IMR-90 (cell line): ENCODE data around the gene UACA. TPM values are rescaled to one million over a fixed set of nuclear protein-coding genes. Genes with fewer than 3 reads are reported as not detected.

Experiments used
- ATAC-seq: fragments of 200-7000 bp; cut with Tn5 transposase; 2 replicates; pipeline ENCODE4 v1.9.1; 2020; ENCODE audit warnings: low read depth, mild to moderate bottlenecking, moderate library complexity
- BruUV-seq: library from RNA; stranded (reverse); fragments of 400-500 nt; replicated peaks from 2 replicates; lab custom pipeline; 2021; lab: Mats Ljungman, UMichigan
- CTCF ChIA-PET: fragments of 300-600 bp; formaldehyde crosslinking; extraction: SDS; loops from one replicate; lab custom pipeline; 2021; ENCODE audit warnings: antibody characterized with exemption; lab: Yijun Ruan, JAX
- POLR2A ChIA-PET: fragments of 300-600 bp; sonication (Branson Sonifier 250); formaldehyde crosslinking; loops from one replicate; lab custom pipeline; 2022; ENCODE audit warnings: antibody characterized with exemption; ENCODE audit not compliant: unreplicated experiment; lab: Charles Lee
- DNase-seq: peaks from one replicate; pipeline ENCODE4 v3.0.0; 2013
- H2AFZ ChIP-seq: replicated peaks from 2 replicates; pipeline ENCODE3; 2013; ENCODE audit warnings: low read length, mild to moderate bottlenecking; ENCODE audit not compliant: poor library complexity
- H2AK5ac ChIP-seq: 2 replicates; pipeline ENCODE4 v1.6.1; 2013; ENCODE audit warnings: low read depth, low read length, inconsistent platforms
- H2AK9ac ChIP-seq: replicated peaks from 2 replicates; pipeline ENCODE3; 2013; ENCODE audit warnings: mild to moderate bottlenecking, low read depth, low read length, moderate library complexity; ENCODE audit not compliant: poor library complexity
- H2BK120ac ChIP-seq: 2 replicates; pipeline ENCODE4 v1.6.1; 2013; ENCODE audit warnings: low read depth, low read length, inconsistent platforms
- H2BK15ac ChIP-seq: 3 replicates; pipeline ENCODE4 v1.6.1; 2013; ENCODE audit warnings: low read depth, low read length, inconsistent platforms
- H2BK20ac ChIP-seq: 2 replicates; pipeline ENCODE4 v1.6.1; 2013; ENCODE audit warnings: low read depth, mild to moderate bottlenecking, inconsistent platforms, low read length, moderate library complexity
- H2BK5ac ChIP-seq: 2 replicates; pipeline ENCODE4 v1.6.1; 2013; ENCODE audit warnings: mild to moderate bottlenecking, low read depth, low read length, inconsistent platforms; ENCODE audit not compliant: poor library complexity, severe bottlenecking
- H3K14ac ChIP-seq: replicated peaks from 2 replicates; pipeline ENCODE4 v1.6.1; 2013; ENCODE audit warnings: low read depth, low read length, inconsistent platforms
- H3K18ac ChIP-seq: 2 replicates; pipeline ENCODE4 v1.6.1; 2013; ENCODE audit warnings: low read depth, low read length, control low read depth
- H3K23ac ChIP-seq: 2 replicates; pipeline ENCODE4 v1.6.1; 2013; ENCODE audit warnings: low read depth, low read length, inconsistent platforms
- H3K27ac ChIP-seq: 2 replicates; pipeline ENCODE4 v1.5.1; 2013; ENCODE audit warnings: mild to moderate bottlenecking, control low read depth, low read length; ENCODE audit not compliant: insufficient read depth
- H3K27me3 ChIP-seq: 2 replicates; pipeline ENCODE4 v1.6.1; 2013; ENCODE audit warnings: low read length; ENCODE audit not compliant: control insufficient read depth, insufficient read depth
- H3K36me3 ChIP-seq: 2 replicates; pipeline ENCODE4 v1.6.1; 2013; ENCODE audit warnings: low read length, mixed read lengths; ENCODE audit not compliant: control insufficient read depth, insufficient read depth
- H3K4ac ChIP-seq: 2 replicates; pipeline ENCODE4 v1.6.1; 2013; ENCODE audit warnings: low read depth, low read length, inconsistent platforms
- H3K4me1 ChIP-seq: 2 replicates; pipeline ENCODE4 v1.6.1; 2013; ENCODE audit warnings: low read length, mixed read lengths; ENCODE audit not compliant: control insufficient read depth, insufficient read depth
- H3K4me2 ChIP-seq: 2 replicates; pipeline ENCODE4 v1.6.1; 2013; ENCODE audit warnings: low read depth, mild to moderate bottlenecking, control low read depth, low read length, moderate library complexity
- H3K4me3 ChIP-seq: 2 replicates; pipeline ENCODE4 v1.5.1; 2013; ENCODE audit warnings: low read depth, mild to moderate bottlenecking, control low read depth, low read length, moderate library complexity; ENCODE audit not compliant: insufficient read depth
- H3K56ac ChIP-seq: 2 replicates; pipeline ENCODE4 v1.6.1; 2013; ENCODE audit warnings: low read length, inconsistent platforms; ENCODE audit not compliant: insufficient read depth; ENCODE audit errors: extremely low read depth
- H3K79me1 ChIP-seq, 2 experiments: 2 replicates each; pipeline ENCODE4 v1.6.1; 2013; ENCODE audit warnings: low read length in 2 of 2, inconsistent platforms in 1 of 2, low read depth in 1 of 2
- H3K9ac ChIP-seq: 2 replicates; pipeline ENCODE4 v1.6.1; 2013; ENCODE audit warnings: low read depth, low read length, control low read depth
- H3K9me1 ChIP-seq: 2 replicates; pipeline ENCODE4 v1.6.1; 2013; ENCODE audit warnings: low read length, inconsistent platforms; ENCODE audit not compliant: insufficient read depth
- H3K9me3 ChIP-seq: 2 replicates; pipeline ENCODE4 v1.6.1; 2013; ENCODE audit warnings: low read length; ENCODE audit not compliant: control insufficient read depth, insufficient read depth
- H4K20me1 ChIP-seq: 2 replicates; pipeline ENCODE4 v1.6.1; 2013; ENCODE audit warnings: low read length, inconsistent platforms; ENCODE audit not compliant: insufficient read depth
- H4K5ac ChIP-seq: 2 replicates; pipeline ENCODE4 v1.6.1; 2013; ENCODE audit warnings: mild to moderate bottlenecking, low read depth, low read length, control low read depth
- H4K8ac ChIP-seq, 2 experiments: 2 replicates each; pipeline ENCODE4 v1.6.1; 2013; ENCODE audit warnings: low read depth in 2 of 2, low read length in 2 of 2, control low read depth in 1 of 2, inconsistent platforms in 1 of 2
- H4K91ac ChIP-seq: 2 replicates; pipeline ENCODE4 v1.6.1; 2013; ENCODE audit warnings: low read depth, low read length, inconsistent platforms; ENCODE audit not compliant: insufficient read depth
- CHD1 ChIP-seq: IDR thresholded peaks from 2 replicates; pipeline ENCODE4 v1.6.1; 2012; ENCODE audit warnings: low read depth, low read length, improper control_type of control experiment
- ELK1 ChIP-seq: fragments of 150-350 bp; IDR thresholded peaks from 2 replicates; pipeline ENCODE4 v1.6.1; 2016; ENCODE audit warnings: low read depth, mild to moderate bottlenecking, low read length, moderate library complexity, borderline replicate concordance
- RCOR1 ChIP-seq: IDR thresholded peaks from 2 replicates; pipeline ENCODE4 v1.6.1; 2012; ENCODE audit warnings: mild to moderate bottlenecking, low read length, improper control_type of control experiment; ENCODE audit not compliant: insufficient replicate concordance
- WGBS, 2 experiments: methylation state at CpG; one replicate each; pipeline versions ENCODE4 v1.1.5 to v1.1.7; 2013; ENCODE audit warnings: missing lambda C conversion rate in 2 of 2; ENCODE audit not compliant: insufficient read length in 1 of 2; ENCODE audit errors: extremely low coverage in 2 of 2; 5-methylcytosine and 5-hydroxymethylcytosine counted together
- dilution Hi-C: fragments of 300-500 bp; cut with HindIII; formaldehyde crosslinking; loops from one replicate; pipeline ENCODE4 v1.14.3; 2018; ENCODE audit warnings: low sequenced_read_pairs; ENCODE audit not compliant: unreplicated experiment
- in situ Hi-C: fragments of 300-500 bp; cut with MboI; formaldehyde crosslinking; loops from 3 replicates; pipeline ENCODE4 v1.14.3; 2019; ENCODE audit warnings: low sequenced_read_pairs, inconsistent platforms, mixed read lengths
- intact Hi-C: fragments of 100-400 bp; cut with micrococcal nuclease; formaldehyde crosslinking; loops from 2 replicates; pipeline ENCODE4 v1.10.0; 2022
- polyA plus RNA-seq, 3 experiments: library from polyadenylated mRNA; depleted of rRNA; stranded (reverse); fragments of >200 nt; gene quantifications; 2 replicates each; pipeline ENCODE4 v1.2.3, GENCODE V29; 2012; ENCODE audit warnings: low replicate concordance in 1 of 3
- total RNA-seq: library from RNA; depleted of rRNA; stranded (reverse); fragments of >200 nt; gene quantifications from 2 replicates; pipeline ENCODE4 v1.2.3, GENCODE V29; 2012

UACA gene
- total and polyA plus RNA-seq, 2 of the 4 experiments (the other 2 are of a cell fraction), result 156 to 507 TPM

GRCh38 chr15:70669966-70670658 is 93.2 kb downstream of the UACA start:
- POLR2A ChIA-PET, result no interaction called here
- no peak overlapping the region for H4K8ac ChIP-seq
- H2BK20ac ChIP-seq, result no peak overlapping the region
- DNase-seq (no peak), ATAC-seq (no peak)
- H4K91ac ChIP-seq, result no peak overlapping the region
- H3K23ac ChIP-seq, result no peak overlapping the region
- intact Hi-C loops, result no loop called here
- H3K27me3 ChIP-seq, result no peaks in the 10 kb centered on the region
- H3K56ac ChIP-seq, result no peak overlapping the region
- peaks cover 4 to 25% of the 10 kb centered on the region in 2 experiments; a peak in 3 of 4 replicates for H3K79me1 ChIP-seq
- no peak overlapping the region for H3K4me2 ChIP-seq
- H3K9me1 ChIP-seq, result peaks cover 6% of the 10 kb centered on the region; the same call in 1 of the 2 replicates
- dilution Hi-C loops, result no loop called here
- H2BK120ac ChIP-seq, result no peak overlapping the region
- H3K27ac ChIP-seq, result no peak overlapping the region
- H4K5ac ChIP-seq, result no peak overlapping the region; the same call in 1 of the 2 replicates
- H3K9me3 ChIP-seq, result no peaks in the 10 kb centered on the region
- H3K4me1 ChIP-seq, result peaks cover 8% of the 10 kb centered on the region
- H2AK9ac ChIP-seq, result no peak overlapping the region
- CTCF ChIA-PET, result interaction anchor here (0.7 kb wide), 1 partner anchor 52 kb away, joined by 4 read pairs; no protein-coding TSS in a partner anchor
- in situ Hi-C loops, result loop anchor here (10.0 kb wide), 1 partner anchor 145 kb away; no protein-coding TSS in a partner anchor
- no peak overlapping the region for H3K4ac ChIP-seq
- no peak overlapping the region for H2BK15ac ChIP-seq
- H3K9ac ChIP-seq, result no peak overlapping the region
- peaks cover 5% of the 10 kb centered on the region; the same call in 1 of the 2 replicates for H4K20me1 ChIP-seq
- no peak overlapping the region for H3K14ac ChIP-seq
- BruUV-seq, result no TSS peak
- H2AK5ac ChIP-seq, result no peak overlapping the region
- H3K4me3 ChIP-seq, result no peak overlapping the region
- TF ChIP-seq RCOR1 (no peak), CHD1 (no peak), ELK1 (no peak)
- no peak overlapping the region for H3K18ac ChIP-seq
- no peak overlapping the region for H2BK5ac ChIP-seq
- no CpG with 5 or more reads among the region's 8 CpGs for WGBS, 2 experiments
- H3K36me3 ChIP-seq, result peaks cover 19% of the 10 kb centered on the region
- no peak overlapping the region for H2AFZ ChIP-seq
